H1 (cell line): ENCODE measurements around the gene SEC24A. TPM values are rescaled to one million over a fixed set of nuclear protein-coding genes. Genes with fewer than 3 reads are reported as not detected.

ENCODE experiments used
- CTCF ChIA-PET: fragments of 300-600 bp; sonication (Branson Sonifier 250); formaldehyde crosslinking; loops from one replicate; lab custom pipeline; 2021; ENCODE audit not compliant: partially characterized antibody; lab: Charles Lee
- POLR2A ChIA-PET: fragments of 300-600 bp; sonication (Branson Sonifier 250); formaldehyde crosslinking; loops from one replicate; lab custom pipeline; 2021; ENCODE audit warnings: inconsistent platforms; ENCODE audit not compliant: partially characterized antibody; lab: Charles Lee
- DNase-seq, 2 experiments: peaks; one replicate each; pipeline versions ENCODE4 v3.0.0 to v3.0.0-alpha.2; 2010 to 2022; ENCODE audit warnings: low spot score in 2 of 2, low read depth in 1 of 2, mixed read lengths in 1 of 2
- FAIRE-seq: peaks from 2 replicates; lab custom pipeline; 2011; peaks lifted over from hg19 to GRCh38; lab: Jason Lieb, UNC
- H2AFZ ChIP-seq: 2 replicates; pipeline ENCODE4 v1.8.1; 2012; ENCODE audit warnings: low read length, inconsistent platforms
- H2AK5ac ChIP-seq: 2 replicates; pipeline ENCODE4 v1.6.1; 2013; ENCODE audit warnings: low read depth, low read length
- H2BK120ac ChIP-seq: replicated peaks from 2 replicates; pipeline ENCODE3; 2013; ENCODE audit warnings: low read depth, low read length, inconsistent platforms
- H2BK12ac ChIP-seq: 2 replicates; pipeline ENCODE4 v1.6.1; 2013; ENCODE audit warnings: low read depth, low read length
- H2BK15ac ChIP-seq: 2 replicates; pipeline ENCODE4 v1.6.1; 2013; ENCODE audit warnings: low read length
- H2BK20ac ChIP-seq: 2 replicates; pipeline ENCODE4 v1.6.1; 2013; ENCODE audit warnings: low read length
- H2BK5ac ChIP-seq: 2 replicates; pipeline ENCODE4 v1.6.1; 2013; ENCODE audit warnings: low read depth, low read length
- H3K14ac ChIP-seq: 2 replicates; pipeline ENCODE4 v1.6.1; 2013; ENCODE audit warnings: inconsistent platforms; ENCODE audit not compliant: insufficient read length
- H3K18ac ChIP-seq: 2 replicates; pipeline ENCODE4 v1.6.1; 2013; ENCODE audit warnings: low read length; ENCODE audit errors: extremely low read depth
- H3K23ac ChIP-seq: 2 replicates; pipeline ENCODE4 v1.6.1; 2013; ENCODE audit warnings: inconsistent platforms; ENCODE audit not compliant: insufficient read length
- H3K23me2 ChIP-seq: 2 replicates; pipeline ENCODE4 v1.6.1; 2013; ENCODE audit warnings: low read depth, low read length
- H3K27ac ChIP-seq: 2 replicates; pipeline ENCODE4 v1.6.1; 2011; ENCODE audit warnings: low read depth, low read length, inconsistent platforms
- H3K27me3 ChIP-seq, 4 experiments: replicated peaks in 1 of 4; 1 replicate in 1 of 4; 2 replicates in 3 of 4; pipeline versions ENCODE4 v1.6.1 to v1.8.1; 2011 to 2013; ENCODE audit warnings: low read length in 3 of 4, mild to moderate bottlenecking in 3 of 4, inconsistent platforms in 2 of 4, mixed read lengths in 2 of 4, moderate library complexity in 1 of 4; ENCODE audit not compliant: control insufficient read depth in 3 of 4, insufficient read depth in 3 of 4; ENCODE audit errors: extremely low read depth in 1 of 4
- H3K36me3 ChIP-seq, 4 experiments: 2 replicates each; pipeline versions ENCODE4 v1.6.1 to v1.8.1; 2011 to 2013; ENCODE audit warnings: mild to moderate bottlenecking in 4 of 4, low read length in 3 of 4, moderate library complexity in 2 of 4, control low read depth in 1 of 4, inconsistent platforms in 1 of 4; ENCODE audit not compliant: insufficient read depth in 4 of 4, control insufficient read depth in 2 of 4
- H3K4ac ChIP-seq: replicated peaks from 2 replicates; pipeline ENCODE3; 2013; ENCODE audit warnings: low read length, low read depth, mixed read lengths, inconsistent platforms; ENCODE audit not compliant: insufficient read length
- H3K4me1 ChIP-seq, 4 experiments: replicated peaks in 1 of 4; 1 replicate in 1 of 4; 2 replicates in 3 of 4; pipeline versions ENCODE4 v1.6.1 to v1.8.1; 2011 to 2013; ENCODE audit warnings: low read length in 3 of 4, inconsistent platforms in 2 of 4, mixed read lengths in 1 of 4; ENCODE audit not compliant: insufficient read depth in 4 of 4, control insufficient read depth in 3 of 4
- H3K4me2 ChIP-seq, 2 experiments: 2 replicates each; pipeline versions ENCODE4 v1.6.1 to v1.8.1; 2011 to 2013; ENCODE audit warnings: low read depth in 2 of 2, low read length in 2 of 2, control low read depth in 1 of 2, inconsistent platforms in 1 of 2, mild to moderate bottlenecking in 1 of 2; ENCODE audit not compliant: insufficient read depth in 1 of 2
- H3K4me3 ChIP-seq, 4 experiments: fragments of 200-600, 300-600 bp in 1 of 4; sonication (generic), shearing (Covaris generic), sonication (Bioruptor Twin) in 1 of 4; 2 replicates each; pipeline versions ENCODE4 v1.5.1 to v1.8.1; 2011 to 2016; ENCODE audit warnings: low read length in 4 of 4, low read depth in 3 of 4, control low read depth in 2 of 4, inconsistent platforms in 2 of 4, mild to moderate bottlenecking in 2 of 4, mixed read lengths in 1 of 4, moderate library complexity in 1 of 4; ENCODE audit not compliant: insufficient read depth in 2 of 4; ENCODE audit errors: extremely low read depth in 1 of 4
- H3K56ac ChIP-seq: replicated peaks from 2 replicates; pipeline ENCODE3; 2013; ENCODE audit warnings: low read depth, mild to moderate bottlenecking, mixed read lengths, low read length, inconsistent platforms; ENCODE audit not compliant: insufficient read length
- H3K79me1 ChIP-seq: 2 replicates; pipeline ENCODE4 v1.6.1; 2013; ENCODE audit warnings: low read depth, low read length, control low read depth
- H3K79me2 ChIP-seq, 2 experiments: 2 replicates each; pipeline versions ENCODE4 v1.6.1 to v1.8.1; 2012 to 2013; ENCODE audit warnings: low read length in 2 of 2, mild to moderate bottlenecking in 2 of 2, inconsistent platforms in 1 of 2; ENCODE audit not compliant: insufficient read depth in 2 of 2, control insufficient read depth in 1 of 2
- H3K9ac ChIP-seq, 4 experiments: replicated peaks in 1 of 4; 1 replicate in 1 of 4; 2 replicates in 3 of 4; pipeline versions ENCODE4 v1.6.1 to v1.8.1; 2011 to 2013; ENCODE audit warnings: low read depth in 3 of 4, low read length in 3 of 4, control low read depth in 2 of 4, mild to moderate bottlenecking in 2 of 4, moderate library complexity in 2 of 4, inconsistent platforms in 1 of 4; ENCODE audit errors: extremely low read depth in 1 of 4
- H3K9me3 ChIP-seq, 2 experiments: 2 replicates each; pipeline versions ENCODE4 v1.6.1 to v1.8.1; 2012 to 2013; ENCODE audit warnings: mild to moderate bottlenecking in 2 of 2, moderate library complexity in 2 of 2, control low read depth in 1 of 2, inconsistent platforms in 1 of 2, low read depth in 1 of 2, low read length in 1 of 2, mixed read lengths in 1 of 2; ENCODE audit not compliant: insufficient read depth in 2 of 2
- H4K20me1 ChIP-seq, 2 experiments: replicated peaks in 1 of 2; 2 replicates each; pipeline versions ENCODE3 to v1.8.1; 2011 to 2013; ENCODE audit warnings: inconsistent platforms in 2 of 2, low read length in 2 of 2, mild to moderate bottlenecking in 1 of 2; ENCODE audit not compliant: insufficient read depth in 2 of 2, control insufficient read depth in 1 of 2
- H4K5ac ChIP-seq: 2 replicates; pipeline ENCODE4 v1.6.1; 2013; ENCODE audit warnings: low read length, low read depth, mixed read lengths, inconsistent platforms; ENCODE audit not compliant: insufficient read length
- H4K8ac ChIP-seq: 2 replicates; pipeline ENCODE4 v1.8.0; 2013; ENCODE audit warnings: mild to moderate bottlenecking, moderate library complexity, low read length, inconsistent platforms; ENCODE audit not compliant: insufficient read depth; ENCODE audit errors: extremely low read depth
- H4K91ac ChIP-seq: replicated peaks from 2 replicates; pipeline ENCODE3; 2013; ENCODE audit warnings: low read length, mixed read lengths, inconsistent platforms; ENCODE audit not compliant: insufficient read length
- E2F6 ChIP-seq: IDR thresholded peaks from 2 replicates; pipeline ENCODE4 v1.6.1; 2012; ENCODE audit warnings: inconsistent platforms
- EZH2 ChIP-seq: fragments of 200-600 bp; sonication (generic); IDR thresholded peaks from 2 replicates; pipeline ENCODE4 v1.7.1; 2012; ENCODE audit warnings: low read depth, mild to moderate bottlenecking, moderate library complexity, low read length, inconsistent platforms; ENCODE audit not compliant: severe bottlenecking
- HDAC2 ChIP-seq, 2 experiments: fragments of 300-600 bp in 1 of 2; sonication (generic) in 1 of 2; IDR thresholded peaks; 2 replicates each; pipeline ENCODE4 v1.6.1; 2011 to 2012; ENCODE audit warnings: low read depth in 2 of 2, low read length in 2 of 2, mild to moderate bottlenecking in 2 of 2, moderate library complexity in 2 of 2, borderline replicate concordance in 1 of 2, inconsistent platforms in 1 of 2
- POLR2A ChIP-seq, 2 experiments: IDR thresholded peaks; 1 replicate in 1 of 2; 2 replicates in 1 of 2; pipeline ENCODE4 v1.6.1; 2011; ENCODE audit warnings: low read depth in 2 of 2, low read length in 2 of 2, mild to moderate bottlenecking in 2 of 2; ENCODE audit errors: control extremely low read depth in 1 of 2
- RBBP5 ChIP-seq: IDR thresholded peaks from 2 replicates; pipeline ENCODE4 v1.7.1; 2012; ENCODE audit warnings: low read depth, mild to moderate bottlenecking, inconsistent platforms, low read length, moderate library complexity, borderline replicate concordance
- SIN3A ChIP-seq, 2 experiments: IDR thresholded peaks in 1 of 2; conservative IDR thresholded peaks in 1 of 2; 2 replicates each; pipeline ENCODE4 v1.6.1; 2011 to 2012; ENCODE audit warnings: low read length in 2 of 2, improper control_type of control experiment in 1 of 2, low read depth in 1 of 2, mild to moderate bottlenecking in 1 of 2
- TAF1 ChIP-seq: IDR thresholded peaks from 2 replicates; pipeline ENCODE4 v1.6.1; 2011; ENCODE audit warnings: mild to moderate bottlenecking, low read depth, low read length
- TAF7 ChIP-seq: optimal IDR thresholded peaks from 2 replicates; pipeline ENCODE3; 2011; ENCODE audit warnings: low read depth, mild to moderate bottlenecking, inconsistent platforms, low read length, moderate library complexity, borderline replicate concordance
- WGBS, 2 experiments: shearing (Covaris generic) in 1 of 2; methylation state at CpG; one replicate each; pipeline versions ENCODE4 v1.1.6 to v1.1.7; 2013 to 2015; ENCODE audit warnings: low lambda C conversion rate in 2 of 2, mixed read lengths in 2 of 2, inconsistent platforms in 1 of 2, low coverage in 1 of 2, missing lambda C conversion rate in 1 of 2; ENCODE audit not compliant: insufficient replicate concordance in 2 of 2, insufficient coverage in 1 of 2, insufficient read length in 1 of 2; ENCODE audit errors: extremely low coverage in 1 of 2, missing lambda C conversion rate in 1 of 2; 5-methylcytosine and 5-hydroxymethylcytosine counted together
- polyA plus RNA-seq, 7 experiments: library from polyadenylated mRNA; depleted of rRNA in 3 of 7; stranded (reverse) in 5 of 7; unstranded in 2 of 7; fragments of >200 nt in 5 of 7; fragments of 200-250 nt in 2 of 7; gene quantifications; 1 replicate in 5 of 7; 2 replicates in 1 of 7; 4 replicates in 1 of 7; pipeline versions ENCODE4 v1.2.1 to v1.2.3, GENCODE V29; 2011 to 2013; ENCODE audit warnings: missing spikeins in 2 of 7, mixed read lengths in 2 of 7
- total RNA-seq: library from RNA; stranded (reverse); fragmentation: NEBNext Ultra II Directional; extraction: Animal tissue kit (Norgen Biotek cat#: 25700); gene quantifications from 2 replicates; pipeline ENCODE4 v1.2.1, GENCODE V29; 2021

Gene SEC24A
- total and polyA plus RNA-seq, 2 of the 8 experiments (the other 6 are each of a cell fraction or from before 2014, with no cell fraction given), result 18.8 to 33.7 TPM

GRCh38 chr5:134611515-134611914, 37.1 kb upstream of the SEC24A start:
- Histone ChIP-seq H3K4me3 (no peak overlapping the region), H3K4me1 (no peaks in the 10 kb centered on the region), H3K9ac (no peak overlapping the region), H3K18ac (no peak overlapping the region), H4K5ac (no peak overlapping the region), H4K8ac (no peak overlapping the region), H2BK12ac (no peak overlapping the region), H2BK120ac (no peak overlapping the region), H3K14ac (no peak overlapping the region), H3K56ac (no peak overlapping the region), H2BK5ac (no peak overlapping the region), H3K36me3 (peaks cover 4 to 35% (median 16%) of the 10 kb centered on the region in 4 experiments; a peak in 7 of 8 replicates), H3K23me2 (no peaks in the 10 kb centered on the region), H2BK15ac (no peak overlapping the region), H3K27me3 (no peaks in the 10 kb centered on the region), H3K4me2 (no peak overlapping the region), H2BK20ac (no peak overlapping the region), H3K27ac (no peak overlapping the region), H4K91ac (no peak overlapping the region), H3K79me1 (no peaks in the 10 kb centered on the region), H3K4ac (peak overlapping the region; percentile 78), H3K79me2 (no peaks in the 10 kb centered on the region), H2AK5ac (no peak overlapping the region), H3K23ac (no peak overlapping the region), H3K9me3 (no peaks in the 10 kb centered on the region), H2AFZ (no peak overlapping the region), H4K20me1 (no peaks in the 10 kb centered on the region)
- TF ChIP-seq RBBP5 (no peak), EZH2 (no peak), TAF7 (no peak), E2F6 (no peak), SIN3A (conservative IDR thresholded peaks at IDR 0.05 in 1 of 2, IDR thresholded peaks at IDR 0.05 in 1 of 2; ENCODE audit: low read depth in 1 of 2, low read length in 2 of 2) (no peak), TAF1 (no peak), POLR2A (IDR thresholded peaks at IDR 0.05; ENCODE audit: control extremely low read depth in 1 of 2, low read depth in 2 of 2, low read length in 2 of 2) (no peak), HDAC2 (IDR thresholded peaks at IDR 0.05; ENCODE audit: borderline replicate concordance in 1 of 2, low read depth in 2 of 2, low read length in 2 of 2) (no peak)
- CTCF ChIA-PET, result no interaction called here
- POLR2A ChIA-PET, result no interaction called here
- no peak for DNase-seq
- 96% methylated on average over 4 of the region's 4 CpGs; no CpG with 5 or more reads in 1 of the 2 experiments for WGBS, 2 experiments
- FAIRE-seq, result no peak
